Osteoblast (primary cell): Measurements from ENCODE around the gene RSPH6A. TPM values are rescaled to one million over a fixed set of nuclear protein-coding genes. Genes with fewer than 3 reads are reported as not detected.

ENCODE experiments used
- DNase-seq: peaks from one replicate; pipeline ENCODE4 v3.0.0; 2011; ENCODE audit warnings: low spot score, mixed read lengths; ENCODE audit not compliant: insufficient read length; ENCODE audit errors: missing footprints
- H2AFZ ChIP-seq: 2 replicates; pipeline ENCODE4 v1.6.0; 2011; ENCODE audit warnings: mild to moderate bottlenecking, low read length
- H3K27ac ChIP-seq: 2 replicates; pipeline ENCODE4 v1.5.1; 2011; ENCODE audit warnings: mild to moderate bottlenecking, low read depth, low read length, moderate library complexity
- H3K27me3 ChIP-seq: 2 replicates; pipeline ENCODE4 v1.6.0; 2012; ENCODE audit warnings: mild to moderate bottlenecking, control low read depth, inconsistent platforms, low read length, moderate library complexity; ENCODE audit not compliant: insufficient read depth
- H3K36me3 ChIP-seq: 2 replicates; pipeline ENCODE4 v1.5.1; 2011; ENCODE audit warnings: mild to moderate bottlenecking, low read length, control low read depth, moderate library complexity; ENCODE audit not compliant: insufficient read depth
- H3K4me1 ChIP-seq: 2 replicates; pipeline ENCODE4 v1.5.1; 2011; ENCODE audit warnings: mild to moderate bottlenecking, low read length, control low read depth, moderate library complexity; ENCODE audit not compliant: insufficient read depth
- H3K4me2 ChIP-seq: 2 replicates; pipeline ENCODE4 v1.6.0; 2011; ENCODE audit warnings: mild to moderate bottlenecking, low read length; ENCODE audit not compliant: insufficient read depth
- H3K4me3 ChIP-seq: fragments of 200-600 bp; sonication (generic); 3 replicates; pipeline ENCODE4 v1.5.1; 2012; ENCODE audit warnings: mild to moderate bottlenecking, low read length, inconsistent platforms; ENCODE audit not compliant: insufficient read depth
- H3K79me2 ChIP-seq: 2 replicates; pipeline ENCODE4 v1.6.0; 2012; ENCODE audit warnings: mild to moderate bottlenecking, low read length, control low read depth, inconsistent platforms; ENCODE audit not compliant: insufficient read depth
- H3K9me3 ChIP-seq: 2 replicates; pipeline ENCODE4 v1.5.1; 2011; ENCODE audit warnings: low read depth, low read length, control low read depth
- H4K20me1 ChIP-seq: 2 replicates; pipeline ENCODE4 v1.6.0; 2012; ENCODE audit warnings: mild to moderate bottlenecking, low read length, control low read depth; ENCODE audit not compliant: insufficient read depth
- total RNA-seq: library from RNA; depleted of rRNA; stranded (reverse); fragments of >200 nt; gene quantifications from 2 replicates; pipeline ENCODE4 v1.2.3, GENCODE V29; 2012
- TF ChIP-seq, protein P1 (sequence below): IDR thresholded peaks from 2 replicates; pipeline ENCODE4 v1.5.1; 2011; ENCODE audit warnings: mild to moderate bottlenecking, low read depth, low read length, moderate library complexity; ENCODE audit errors: extremely low read depth

Gene RSPH6A
- total RNA-seq, 1 donor, result under 0.01 TPM

- H3K9me3 ChIP-seq, result no peaks in the 10 kb centered on the region
- TF ChIP-seq, protein P1, sequence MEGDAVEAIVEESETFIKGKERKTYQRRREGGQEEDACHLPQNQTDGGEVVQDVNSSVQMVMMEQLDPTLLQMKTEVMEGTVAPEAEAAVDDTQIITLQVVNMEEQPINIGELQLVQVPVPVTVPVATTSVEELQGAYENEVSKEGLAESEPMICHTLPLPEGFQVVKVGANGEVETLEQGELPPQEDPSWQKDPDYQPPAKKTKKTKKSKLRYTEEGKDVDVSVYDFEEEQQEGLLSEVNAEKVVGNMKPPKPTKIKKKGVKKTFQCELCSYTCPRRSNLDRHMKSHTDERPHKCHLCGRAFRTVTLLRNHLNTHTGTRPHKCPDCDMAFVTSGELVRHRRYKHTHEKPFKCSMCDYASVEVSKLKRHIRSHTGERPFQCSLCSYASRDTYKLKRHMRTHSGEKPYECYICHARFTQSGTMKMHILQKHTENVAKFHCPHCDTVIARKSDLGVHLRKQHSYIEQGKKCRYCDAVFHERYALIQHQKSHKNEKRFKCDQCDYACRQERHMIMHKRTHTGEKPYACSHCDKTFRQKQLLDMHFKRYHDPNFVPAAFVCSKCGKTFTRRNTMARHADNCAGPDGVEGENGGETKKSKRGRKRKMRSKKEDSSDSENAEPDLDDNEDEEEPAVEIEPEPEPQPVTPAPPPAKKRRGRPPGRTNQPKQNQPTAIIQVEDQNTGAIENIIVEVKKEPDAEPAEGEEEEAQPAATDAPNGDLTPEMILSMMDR, result no peak
- H3K4me2 ChIP-seq, result peak within 1 kb of the TSS; percentile 90
- H3K36me3 ChIP-seq, result peaks cover 23% of the 10 kb centered on the region
- H3K4me1 ChIP-seq, result peaks cover 7% of the 10 kb centered on the region
- H3K27ac ChIP-seq, result peak within 1 kb of the TSS; percentile 86
- DNase-seq, result peak; percentile 100
- peak within 1 kb of the TSS; percentile 83 for H3K4me3 ChIP-seq
- H3K27me3 ChIP-seq, result peaks cover 41% of the 10 kb centered on the region
- peaks cover 50% of the 10 kb centered on the region for H3K79me2 ChIP-seq
- no peaks in the 10 kb centered on the region for H4K20me1 ChIP-seq
- peak within 1 kb of the TSS; percentile 97 for H2AFZ ChIP-seq
Measured at GRCh38 chr19:45862564-45863334, 47.6 kb upstream of the RSPH6A start, which contains the start of gene SYMPK. TSS of gene SYMPK (minus strand) at chr19:45863147. CDS start at chr19:45854495, 8,652 bp downstream.

DNA sequence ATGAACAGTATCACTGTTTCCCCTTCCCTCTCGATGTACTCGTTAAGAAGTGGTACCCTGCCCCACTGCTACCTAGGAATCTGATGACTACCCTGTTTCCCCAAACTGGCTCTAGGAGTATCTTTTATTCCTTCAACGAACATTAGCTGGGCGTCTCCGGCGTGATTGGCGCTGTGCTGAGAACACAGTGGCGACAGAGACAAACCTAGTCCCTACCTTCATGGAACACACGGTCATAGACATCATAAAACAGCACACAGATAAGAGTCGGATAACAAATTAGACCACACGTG lies 47.1 kb upstream of the RSPH6A start:
- Histone ChIP-seq H2AFZ (peak overlapping the region; percentile 82), H3K4me1 (peaks cover 7% of the 10 kb centered on the region), H3K36me3 (peaks cover 23% of the 10 kb centered on the region), H3K27ac (peak overlapping the region; percentile 86), H3K4me2 (peak overlapping the region; percentile 76), H3K9me3 (no peaks in the 10 kb centered on the region), H3K27me3 (peaks cover 40% of the 10 kb centered on the region), H4K20me1 (no peaks in the 10 kb centered on the region), H3K79me2 (peaks cover 50% of the 10 kb centered on the region), H3K4me3 (peak overlapping the region; percentile 83)
- no peak for DNase-seq
- TF ChIP-seq, protein P1, result no peak

DNA sequence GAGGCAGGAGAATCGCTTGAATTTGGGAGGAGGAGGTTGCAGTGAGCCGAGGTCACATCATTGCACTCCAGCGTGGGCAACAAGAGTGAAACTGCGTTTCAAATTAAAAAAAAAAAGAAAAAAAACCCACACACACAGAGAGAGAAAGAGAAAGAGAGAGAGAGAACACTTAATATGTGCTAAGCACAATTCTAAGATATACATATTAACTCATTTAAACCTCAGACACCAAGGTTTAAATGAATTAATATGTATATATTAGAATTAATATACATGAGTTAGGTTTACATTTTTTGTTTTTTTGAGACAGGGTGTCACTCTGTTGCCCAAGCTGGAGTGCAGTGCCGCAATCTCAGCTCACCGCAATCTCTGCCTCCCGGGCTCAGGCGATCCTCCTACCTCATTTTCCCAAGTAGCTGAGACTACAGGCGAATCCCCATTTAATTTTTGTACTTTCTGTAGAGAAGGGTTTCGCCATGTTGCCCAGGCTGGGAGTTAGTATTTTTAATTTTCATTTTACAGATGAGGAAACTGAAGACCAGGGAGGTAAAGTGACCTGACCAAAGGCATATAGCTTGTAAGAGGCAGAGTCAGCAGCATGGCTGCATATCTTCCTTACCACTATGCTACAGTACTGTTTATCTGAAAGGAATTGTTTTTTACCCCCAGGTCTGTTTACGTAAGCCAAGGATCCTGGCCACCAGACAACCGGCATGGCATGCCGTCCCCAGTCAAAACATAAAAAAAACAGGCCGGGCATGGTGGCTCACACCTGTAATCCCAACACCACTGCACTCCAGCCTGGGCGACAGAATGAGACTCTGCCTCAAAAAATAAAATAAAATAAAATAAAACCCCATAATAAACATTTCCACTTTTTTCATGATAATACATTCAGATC lies 45.5 kb upstream of the RSPH6A start:
- H3K4me1 ChIP-seq, result peaks cover 7% of the 10 kb centered on the region
- peaks cover 7% of the 10 kb centered on the region for H4K20me1 ChIP-seq
- DNase-seq, result no peak
- TF ChIP-seq, protein P1, result no peak
- H3K4me2 ChIP-seq, result no peak overlapping the region
- no peak overlapping the region for H2AFZ ChIP-seq
- peaks cover 23% of the 10 kb centered on the region for H3K36me3 ChIP-seq
- peaks cover 24% of the 10 kb centered on the region for H3K27me3 ChIP-seq
- H3K27ac ChIP-seq, result no peak overlapping the region
- H3K4me3 ChIP-seq, result no peak overlapping the region
- H3K9me3 ChIP-seq, result no peaks in the 10 kb centered on the region
- H3K79me2 ChIP-seq, result peaks cover 64% of the 10 kb centered on the region

- DNase-seq, result no peak
- H2AFZ ChIP-seq, result no peak overlapping the region
- no peak overlapping the region for H3K4me3 ChIP-seq
- H3K27me3 ChIP-seq, result no peaks in the 10 kb centered on the region
- H3K9me3 ChIP-seq, result no peaks in the 10 kb centered on the region
- H3K36me3 ChIP-seq, result peaks cover 61% of the 10 kb centered on the region
- H3K79me2 ChIP-seq, result peaks cover 38% of the 10 kb centered on the region
- H3K4me1 ChIP-seq, result peaks cover 7% of the 10 kb centered on the region
- H4K20me1 ChIP-seq, result peaks cover 15% of the 10 kb centered on the region
- no peak overlapping the region for H3K27ac ChIP-seq
- TF ChIP-seq, protein P1, result no peak
- no peak overlapping the region for H3K4me2 ChIP-seq
Measured at GRCh38 chr19:45854167-45854778, 39.2 kb upstream of the RSPH6A start.
